GM21367 (cell line): Measurements from ENCODE around the gene NINJ2.

Experiments used
- ATAC-seq: cut with Tn5 transposase; IDR thresholded peaks from one replicate; pipeline ENCODE4 v1.9.1; 2021; ENCODE audit not compliant: unreplicated experiment

The NINJ2 gene

DNA sequence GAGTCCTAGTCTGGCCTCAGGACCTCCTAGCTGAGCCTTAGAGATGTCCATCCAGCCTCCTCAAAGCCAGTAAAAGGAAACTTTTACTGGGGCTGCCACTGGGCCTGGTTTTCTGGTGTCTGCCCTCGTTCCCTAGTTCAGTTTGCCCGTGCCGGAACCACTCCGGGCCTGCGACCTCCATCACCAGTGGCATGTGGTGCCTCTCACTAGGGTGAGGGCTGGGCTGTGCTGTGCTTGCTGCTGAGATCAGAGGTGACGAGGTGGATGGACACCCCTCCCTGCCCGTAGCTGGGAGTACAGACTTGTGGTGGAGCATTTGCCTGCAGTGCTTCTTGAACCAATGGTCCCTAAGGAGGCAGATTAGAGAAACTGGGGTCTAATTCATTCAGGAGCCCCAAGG is 127.8 kb downstream of the NINJ2 start:
- no peak for ATAC-seq

DNA sequence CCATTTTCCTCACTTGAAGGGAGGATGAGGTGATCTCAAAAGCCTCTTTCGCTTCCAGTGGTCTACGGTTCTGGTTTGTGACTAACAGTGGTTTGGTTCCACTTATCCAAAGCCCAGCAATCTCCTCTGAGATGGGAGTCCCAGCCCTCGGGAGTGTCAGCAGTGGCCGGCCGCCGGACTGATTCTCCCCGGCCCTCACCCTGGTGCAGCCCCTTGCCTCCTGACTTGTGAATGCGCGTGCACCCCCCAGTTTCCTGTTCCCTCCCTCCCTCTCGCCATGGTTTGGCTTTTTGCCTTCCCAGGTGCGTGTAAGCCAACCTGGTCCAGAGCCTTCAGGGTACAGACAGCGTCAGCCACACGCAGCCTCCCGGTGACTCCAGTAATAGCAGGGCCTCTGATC is 129.0 kb downstream of the NINJ2 start:
- ATAC-seq: no peak

DNA sequence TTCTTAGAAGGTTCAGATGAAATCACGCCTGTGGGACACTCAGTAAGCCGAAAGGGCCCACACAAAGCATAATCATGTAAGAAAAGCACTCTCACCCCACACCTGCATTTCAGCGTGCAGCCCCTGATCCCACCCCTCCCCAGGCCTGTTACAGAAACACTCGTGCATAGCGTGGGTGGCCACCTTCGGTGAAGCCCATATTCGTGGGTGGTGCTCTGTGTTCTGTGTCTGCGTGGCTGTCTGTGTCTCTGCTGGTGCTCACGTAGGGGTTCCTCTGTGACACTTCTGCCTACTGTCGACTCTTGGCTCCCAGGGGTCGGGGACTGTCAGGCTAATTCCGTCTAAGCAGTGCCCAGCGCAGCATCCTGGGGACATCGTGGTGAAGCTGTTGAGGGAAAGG is 129.5 kb downstream of the NINJ2 start:
- no peak for ATAC-seq

DNA sequence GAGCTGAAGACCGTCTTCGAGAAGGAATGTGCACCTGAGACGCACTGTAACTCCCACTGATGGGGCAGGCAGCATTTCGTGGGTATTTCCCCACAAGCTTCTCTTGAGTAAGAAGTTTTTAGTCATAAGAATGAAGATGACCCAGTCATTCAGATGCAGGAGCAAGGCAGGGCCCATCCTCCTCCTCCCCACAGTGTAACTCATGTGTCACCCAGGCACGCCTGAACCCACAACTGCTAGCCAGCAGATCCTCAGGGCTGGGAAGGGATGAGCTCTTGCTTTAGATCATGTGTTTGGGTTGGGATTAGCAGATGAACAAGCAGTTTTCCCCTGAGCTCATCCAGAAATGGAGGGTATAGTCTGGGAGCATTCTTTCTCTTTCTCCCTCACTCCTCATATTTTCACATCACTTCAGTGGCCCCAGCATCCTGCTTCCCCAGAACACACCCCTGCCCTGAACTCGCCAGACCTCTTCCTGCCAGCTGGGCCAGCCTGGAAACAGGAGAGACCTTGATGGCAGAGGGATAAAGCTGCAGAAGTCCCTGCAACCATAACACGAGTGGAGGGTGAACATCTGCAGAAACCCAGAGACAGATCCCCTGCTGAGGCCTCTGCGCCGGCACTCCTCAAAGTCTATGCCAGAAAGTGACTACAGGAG is 130.2 kb downstream of the NINJ2 start:
- ATAC-seq: no peak

DNA sequence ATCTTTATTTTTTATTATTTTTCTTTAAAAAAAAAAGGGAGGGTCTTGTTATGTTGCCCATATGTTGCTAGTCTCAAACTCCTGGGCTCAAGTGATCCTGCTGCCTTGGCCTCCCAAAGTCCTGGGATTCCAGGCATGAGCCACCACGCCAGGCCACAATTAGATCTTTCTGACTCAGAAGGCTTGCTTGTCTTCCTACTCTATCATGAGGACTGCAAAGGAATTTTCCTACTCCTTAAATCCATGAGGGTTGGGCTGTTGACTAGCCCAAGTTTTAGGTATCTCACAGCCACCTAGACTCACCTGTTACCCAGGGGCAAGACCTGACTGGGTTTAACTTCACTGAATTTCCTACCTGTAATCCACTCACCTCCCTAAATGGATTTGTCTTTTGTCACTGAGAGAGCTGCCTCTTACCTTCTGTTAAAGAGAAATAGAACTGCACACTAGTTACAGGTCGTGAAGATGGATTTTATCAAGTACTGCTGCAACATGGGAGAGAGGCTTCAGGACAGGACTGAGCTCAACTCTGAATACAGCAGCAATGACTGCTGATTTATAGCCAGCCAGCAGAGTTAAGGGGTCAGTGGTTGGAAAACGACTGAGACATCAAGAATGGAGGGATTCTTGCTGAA is 131.2 kb downstream of the NINJ2 start:
- ATAC-seq: no peak

DNA sequence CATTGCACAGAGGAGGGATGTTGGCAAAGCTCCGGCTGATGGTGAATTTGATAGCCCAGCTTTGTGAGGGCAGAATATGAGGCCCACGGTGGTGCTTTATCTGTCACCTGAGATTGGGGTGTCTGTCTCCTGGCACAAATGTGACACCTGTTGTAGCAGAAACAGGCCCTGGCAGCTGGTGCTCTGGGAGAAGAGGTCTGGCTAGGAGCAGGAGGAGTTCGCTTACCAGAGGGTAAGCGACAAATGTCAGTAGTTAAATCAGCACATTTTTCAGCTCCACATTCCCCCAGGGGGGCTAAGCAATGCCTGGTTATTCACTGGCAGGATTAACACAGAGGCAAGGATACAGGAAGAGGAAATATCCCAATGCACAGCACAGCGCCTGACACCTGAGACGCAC is 132.4 kb downstream of the NINJ2 start:
- no peak for ATAC-seq

DNA sequence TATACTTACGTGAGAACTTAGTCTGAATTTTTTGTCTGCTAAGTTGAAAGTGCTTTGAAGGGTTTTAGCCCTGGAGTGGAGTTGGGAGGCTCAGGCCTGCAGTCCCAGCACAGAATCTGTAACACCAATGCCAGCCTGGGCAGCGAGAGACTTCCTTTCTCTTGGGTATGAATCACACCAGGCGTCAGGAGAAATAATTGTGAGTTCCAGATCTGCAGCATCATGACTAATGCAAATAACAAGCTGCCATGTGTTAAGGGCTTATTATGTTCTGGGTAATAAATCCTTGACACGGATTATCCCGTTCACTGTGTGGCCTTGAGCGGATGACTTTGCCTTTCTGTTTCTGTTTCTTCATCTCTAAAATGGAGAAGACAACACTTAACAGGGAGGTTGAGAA is 132.9 kb downstream of the NINJ2 start:
- ATAC-seq: no peak

DNA sequence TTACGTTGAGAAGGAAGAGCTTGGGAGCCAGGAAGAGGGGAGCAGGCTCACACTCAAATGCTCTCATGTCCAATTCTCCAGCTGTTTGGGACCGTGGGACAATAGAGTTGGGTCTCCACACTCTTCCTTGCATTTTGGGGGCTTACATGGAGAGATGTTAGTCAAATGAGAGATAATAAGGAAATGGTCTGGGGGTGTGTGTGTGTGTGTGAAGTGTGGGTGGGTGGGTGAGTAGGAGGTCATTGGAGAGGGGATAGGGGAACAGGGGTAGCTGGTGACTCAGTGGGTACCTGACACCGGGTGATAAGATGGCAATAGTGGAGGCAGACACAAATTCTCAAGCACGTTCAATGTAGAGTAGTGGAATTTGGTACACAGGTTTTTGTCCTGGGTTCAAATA is 135.5 kb downstream of the NINJ2 start:
- ATAC-seq: no peak

DNA sequence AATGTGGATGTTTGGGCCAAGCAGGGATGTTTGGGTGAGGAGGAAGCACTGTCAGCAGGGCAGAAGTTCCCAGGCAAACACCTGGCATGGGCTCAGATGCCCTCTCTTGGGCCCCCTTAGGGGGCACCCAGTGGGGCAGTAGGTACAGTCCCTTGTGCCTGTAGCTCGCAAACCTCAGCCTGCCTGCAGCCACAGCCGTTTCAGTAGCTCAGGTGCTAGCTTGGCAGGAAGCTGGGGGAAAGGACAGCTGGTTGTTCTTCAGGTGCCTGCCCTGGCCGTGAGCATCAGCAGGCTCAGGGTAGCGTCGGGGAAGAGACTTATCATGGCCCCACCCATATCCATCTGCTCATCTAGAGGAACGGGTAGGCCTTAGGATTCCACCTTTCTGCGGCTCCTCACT is 136.0 kb downstream of the NINJ2 start:
- no peak for ATAC-seq

DNA sequence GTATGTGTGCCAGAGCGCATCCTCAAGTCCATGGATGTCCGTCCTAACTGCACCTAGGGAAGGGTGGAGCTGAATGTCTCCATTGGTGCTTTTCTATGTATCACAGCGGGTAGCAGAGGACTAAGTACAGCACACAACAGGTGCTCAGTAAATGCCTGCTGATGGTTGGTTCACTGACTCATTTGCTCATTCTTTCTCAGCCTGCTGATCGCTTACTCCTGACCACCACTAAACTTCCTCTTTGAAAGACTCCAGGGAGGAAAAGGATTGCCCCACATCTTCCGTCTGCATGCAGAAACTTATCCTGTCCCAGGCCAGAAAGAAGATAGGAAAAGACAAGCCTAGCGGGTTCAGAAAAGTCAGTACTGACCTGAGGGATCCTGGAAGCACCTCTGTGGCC is 137.2 kb downstream of the NINJ2 start:
- no peak for ATAC-seq

DNA sequence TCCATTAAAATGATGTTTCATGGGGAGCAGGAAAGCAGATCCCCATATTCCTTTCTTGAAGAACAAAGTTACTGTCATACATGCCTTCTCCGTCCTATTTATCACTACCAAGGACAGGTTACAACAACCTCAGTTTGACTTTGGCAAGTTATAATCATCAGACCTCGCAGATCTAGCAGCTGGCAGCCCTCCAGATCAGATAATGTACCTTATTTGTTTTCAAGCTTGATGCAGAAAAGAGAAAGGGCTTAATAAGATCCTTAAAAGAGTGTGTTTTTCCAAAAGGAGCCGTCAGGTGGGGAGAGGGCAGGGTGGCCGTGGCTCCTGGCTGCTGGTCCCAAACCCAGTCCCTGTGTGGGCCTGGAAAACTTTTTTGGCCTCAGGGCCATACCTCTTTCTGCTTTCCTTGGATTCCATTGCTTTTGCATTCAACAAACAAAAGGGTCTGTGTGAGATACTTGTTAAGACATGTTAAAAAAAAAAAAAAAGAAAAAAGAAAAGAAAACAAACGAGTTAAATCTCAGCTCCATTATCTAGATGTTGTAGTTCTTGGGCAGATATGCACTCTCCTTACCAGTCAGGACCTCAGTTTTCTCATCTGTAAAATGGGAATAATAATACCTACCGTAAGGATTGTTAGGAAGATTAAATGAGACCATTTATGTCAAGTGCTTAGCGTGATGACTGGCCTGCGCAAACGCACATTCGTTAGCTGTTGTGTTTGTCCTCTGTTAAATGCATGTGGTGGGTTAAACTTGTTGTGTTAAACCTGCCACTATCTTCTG is 138.9 kb downstream of the NINJ2 start:
- ATAC-seq: no peak

DNA sequence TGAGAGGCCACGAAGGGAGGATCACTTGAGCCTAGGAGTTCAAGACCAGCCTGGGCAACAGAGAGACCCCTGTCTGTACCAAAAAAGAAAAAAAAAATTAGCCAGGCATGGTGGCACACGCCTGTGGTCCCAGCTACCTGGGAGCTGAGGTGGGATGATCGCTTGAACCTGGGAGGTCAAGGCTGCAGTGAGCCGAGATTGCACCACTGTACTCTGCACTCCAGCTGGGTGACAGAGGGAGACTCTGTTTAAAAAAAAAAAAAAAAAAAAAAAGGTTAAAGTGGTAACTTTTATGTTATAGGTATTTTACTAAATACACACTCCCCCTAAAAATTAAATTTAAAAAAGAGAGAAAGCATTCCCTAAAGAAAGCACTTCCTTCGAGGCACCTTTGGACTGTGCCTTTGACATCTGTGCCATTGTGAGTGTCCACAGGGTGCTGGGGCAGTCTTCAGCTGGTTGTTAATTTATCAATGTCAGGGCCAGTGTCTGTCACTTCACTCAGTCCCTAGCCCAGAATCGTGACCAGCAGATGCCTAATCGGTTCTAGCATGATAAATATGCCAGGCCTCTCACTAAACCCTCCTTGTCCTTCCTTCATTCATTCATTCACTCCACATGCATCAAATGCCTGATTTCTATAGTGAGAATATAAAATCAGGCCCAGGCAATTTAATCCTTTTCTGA is 140.4 kb downstream of the NINJ2 start:
- no peak for ATAC-seq

DNA sequence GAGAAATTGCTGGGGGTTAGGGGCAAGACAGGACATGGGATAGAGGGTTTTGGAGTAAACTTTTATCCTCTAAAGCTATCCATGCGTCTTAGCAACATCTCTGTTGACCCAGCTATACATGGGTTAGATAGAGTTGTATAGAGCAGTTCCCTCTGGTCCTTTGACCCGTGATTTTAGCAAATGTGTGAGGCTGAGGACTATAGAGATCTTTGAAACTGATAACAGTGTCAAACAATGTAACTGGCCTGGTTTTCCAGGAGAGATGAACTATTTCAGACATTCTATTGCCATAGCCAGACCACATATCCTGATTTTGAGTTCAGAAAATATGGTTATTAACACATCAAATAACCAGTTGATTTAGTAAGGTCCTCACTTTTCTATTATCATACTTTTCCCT is 143.1 kb downstream of the NINJ2 start:
- no peak for ATAC-seq

DNA sequence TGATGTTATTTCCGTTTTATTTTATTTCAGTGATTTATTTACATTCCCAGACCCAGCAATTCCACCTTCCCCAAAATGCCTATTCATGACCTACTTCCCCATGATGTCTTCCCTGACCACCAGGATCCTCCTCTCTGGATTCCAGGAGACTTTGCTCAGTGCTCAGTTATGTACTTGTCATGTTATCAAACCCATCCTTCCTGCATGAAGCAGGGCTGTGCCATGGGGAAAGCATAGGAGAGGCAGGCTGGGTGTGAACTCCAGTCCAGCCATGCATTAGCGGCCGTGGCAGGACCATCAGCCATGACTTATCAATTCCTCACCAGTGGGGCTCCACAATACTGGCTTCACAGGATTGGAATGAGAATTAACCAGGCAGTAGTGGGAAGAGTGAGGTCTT is 145.7 kb downstream of the NINJ2 start:
- ATAC-seq: no peak
